Mucosa of rectum (tissue), 2 donors: ENCODE results near the gene FZD7.

ENCODE experiments used
- H3K27ac ChIP-seq, 2 donors: one replicate each; pipeline ENCODE4 v1.7.0; 2013; ENCODE audit warnings: inconsistent platforms in 2 of 2, low read depth in 2 of 2, low read length in 2 of 2
- H3K27me3 ChIP-seq, 2 donors: one replicate each; pipeline ENCODE4 v1.7.0; 2013; ENCODE audit warnings: low read length in 2 of 2; ENCODE audit not compliant: control insufficient read depth in 2 of 2, insufficient read depth in 2 of 2
- H3K36me3 ChIP-seq, 2 donors: one replicate each; pipeline ENCODE4 v1.7.0; 2013; ENCODE audit warnings: low read length in 2 of 2; ENCODE audit not compliant: control insufficient read depth in 2 of 2, insufficient read depth in 2 of 2
- H3K4me1 ChIP-seq, 2 donors: one replicate each; pipeline ENCODE4 v1.7.0; 2013; ENCODE audit warnings: low read length in 2 of 2, mild to moderate bottlenecking in 1 of 2; ENCODE audit not compliant: control insufficient read depth in 2 of 2, insufficient read depth in 2 of 2
- H3K4me3 ChIP-seq, 2 donors: one replicate each; pipeline ENCODE4 v1.7.0; 2013; ENCODE audit warnings: low read length in 2 of 2
- H3K9ac ChIP-seq, 2 donors: one replicate each; pipeline ENCODE4 v1.7.0; 2013; ENCODE audit warnings: low read length in 2 of 2, low read depth in 1 of 2, mild to moderate bottlenecking in 1 of 2
- H3K9me3 ChIP-seq, 2 donors: one replicate each; pipeline ENCODE4 v1.7.0; 2013; ENCODE audit warnings: low read length in 2 of 2; ENCODE audit not compliant: control insufficient read depth in 2 of 2
- donor health status: healthy.
- donor health status: Normal muscosa, but diverticular disease.

Gene FZD7

GRCh38 chr2:202009581-202009980 is 24.1 kb upstream of the FZD7 start:
- Histone ChIP-seq H3K4me1 (no peaks in the 10 kb centered on the region), H3K4me3 (no peak overlapping the region), H3K27me3 (no peaks in the 10 kb centered on the region), H3K27ac (no peak overlapping the region), H3K9me3 (no peaks in the 10 kb centered on the region), H3K36me3 (no peaks in the 10 kb centered on the region), H3K9ac (no peak overlapping the region)

DNA sequence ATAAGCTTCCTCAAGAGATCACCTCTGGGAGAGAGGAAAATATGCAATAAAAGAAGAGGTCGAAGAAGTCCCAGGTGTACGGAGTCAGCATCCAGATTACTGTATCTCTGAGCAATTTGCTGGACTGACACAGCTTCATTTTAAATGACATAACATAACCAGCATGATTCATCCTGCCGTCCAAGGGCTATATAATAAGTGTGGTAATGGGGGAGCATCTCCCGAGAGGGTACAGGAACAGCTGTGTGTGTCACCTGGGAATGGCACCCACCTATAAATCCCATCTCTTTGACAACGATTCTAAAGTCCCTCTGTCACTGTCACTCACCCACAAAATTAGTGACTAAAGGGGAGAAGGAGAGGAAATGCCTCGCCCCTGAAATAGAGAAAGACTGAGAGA is 19.3 kb upstream of the FZD7 start:
- Histone ChIP-seq H3K27ac (no peak overlapping the region), H3K4me3 (no peak overlapping the region)

DNA sequence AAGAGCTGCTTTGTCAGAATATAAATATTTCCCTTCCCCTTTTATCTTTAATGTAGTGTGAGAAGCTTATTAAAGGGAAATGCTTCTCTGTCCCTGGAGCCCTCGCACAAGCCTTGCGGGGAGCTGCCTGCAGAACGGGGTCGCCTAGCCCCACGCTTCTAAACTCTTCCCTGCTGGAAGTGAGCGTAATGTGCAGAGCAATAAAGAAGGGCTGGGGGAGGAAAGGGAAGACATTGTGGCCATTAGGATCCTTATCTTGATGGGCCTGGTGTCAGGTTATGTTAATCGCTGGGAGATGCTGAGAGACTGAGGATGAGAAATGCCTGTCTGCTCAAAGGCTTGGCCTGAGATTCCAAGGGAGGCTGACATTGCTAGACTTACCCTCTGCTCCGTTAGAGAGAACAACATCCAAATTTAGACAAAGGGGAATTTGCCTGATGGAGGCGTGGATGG is 18.9 kb upstream of the FZD7 start:
- no peak overlapping the region for H3K4me3 ChIP-seq
- no peaks in the 10 kb centered on the region for H3K4me1 ChIP-seq
- H3K27me3 ChIP-seq: no peaks in the 10 kb centered on the region
- no peak overlapping the region for H3K9ac ChIP-seq
- H3K9me3 ChIP-seq: no peaks in the 10 kb centered on the region
- H3K36me3 ChIP-seq: no peaks in the 10 kb centered on the region
- H3K27ac ChIP-seq: no peak overlapping the region

More for the DNA sequence above, 19.3 kb upstream of the FZD7 start:
- Histone ChIP-seq H3K9me3 (no peaks in the 10 kb centered on the region), H3K36me3 (no peaks in the 10 kb centered on the region), H3K4me1 (no peaks in the 10 kb centered on the region), H3K9ac (no peak overlapping the region), H3K27me3 (no peaks in the 10 kb centered on the region)

DNA sequence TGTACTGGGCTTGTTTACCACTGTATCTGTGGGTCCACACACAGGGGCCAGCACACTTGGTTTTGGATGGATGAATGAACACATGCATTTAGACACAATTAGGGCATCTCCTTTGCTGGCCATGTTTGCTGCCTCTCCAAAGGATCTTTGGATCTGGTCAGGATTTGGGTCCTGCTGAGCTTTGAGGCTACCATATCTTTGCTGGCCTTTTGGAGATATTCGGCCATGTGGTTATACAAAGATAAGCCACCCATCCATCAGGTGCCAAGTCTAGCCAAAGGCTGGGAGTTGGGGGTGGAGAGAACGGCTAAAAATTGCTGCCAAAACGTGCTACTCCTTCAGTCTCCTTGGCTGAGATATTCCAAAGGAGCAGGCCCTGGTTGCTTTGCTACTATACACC is 18.2 kb upstream of the FZD7 start:
- H3K4me1 ChIP-seq: no peaks in the 10 kb centered on the region
- H3K27ac ChIP-seq: no peak overlapping the region
- H3K36me3 ChIP-seq: no peaks in the 10 kb centered on the region
- H3K9ac ChIP-seq: no peak overlapping the region
- no peak overlapping the region for H3K4me3 ChIP-seq
- no peaks in the 10 kb centered on the region for H3K9me3 ChIP-seq
- no peaks in the 10 kb centered on the region for H3K27me3 ChIP-seq

DNA sequence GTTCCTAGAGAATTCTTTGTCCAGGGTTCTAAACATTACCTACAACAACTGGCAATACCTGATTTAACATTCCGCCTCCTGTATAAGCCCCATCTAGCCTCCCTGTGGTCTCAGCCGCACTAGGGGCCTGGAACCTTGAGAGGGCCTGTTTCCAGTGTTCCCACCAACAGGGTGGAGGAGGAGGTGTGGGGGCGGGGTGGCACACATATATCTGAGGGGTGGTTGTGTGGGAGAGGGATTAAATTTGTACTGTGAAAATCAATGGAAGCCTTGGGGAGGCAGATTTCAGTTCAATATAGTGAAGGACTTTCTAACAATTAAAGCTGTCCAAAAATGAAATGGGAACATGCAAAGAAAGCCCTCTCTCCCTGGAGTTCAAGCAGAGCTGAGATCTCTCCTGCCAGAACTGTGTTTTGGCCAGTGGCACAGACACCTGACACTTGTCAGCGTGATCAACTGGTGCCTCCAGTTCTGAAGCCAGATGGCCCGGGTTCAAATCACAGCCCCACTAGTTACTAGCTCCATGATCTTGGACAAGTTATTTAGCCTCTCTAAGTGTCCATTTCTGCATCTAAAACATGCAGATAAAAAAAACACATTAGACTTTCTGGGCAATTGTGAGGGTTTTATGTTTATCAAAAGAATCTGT is 17.0 kb upstream of the FZD7 start:
- Histone ChIP-seq H3K27ac (no peak overlapping the region), H3K9ac (no peak overlapping the region), H3K4me3 (no peak overlapping the region), H3K9me3 (no peaks in the 10 kb centered on the region), H3K4me1 (no peaks in the 10 kb centered on the region), H3K27me3 (no peaks in the 10 kb centered on the region), H3K36me3 (no peaks in the 10 kb centered on the region)

GRCh38 chr2:202017940-202018339 is 15.7 kb upstream of the FZD7 start:
- Histone ChIP-seq H3K27me3 (no peaks in the 10 kb centered on the region), H3K27ac (no peak overlapping the region), H3K9ac (no peak overlapping the region)

DNA sequence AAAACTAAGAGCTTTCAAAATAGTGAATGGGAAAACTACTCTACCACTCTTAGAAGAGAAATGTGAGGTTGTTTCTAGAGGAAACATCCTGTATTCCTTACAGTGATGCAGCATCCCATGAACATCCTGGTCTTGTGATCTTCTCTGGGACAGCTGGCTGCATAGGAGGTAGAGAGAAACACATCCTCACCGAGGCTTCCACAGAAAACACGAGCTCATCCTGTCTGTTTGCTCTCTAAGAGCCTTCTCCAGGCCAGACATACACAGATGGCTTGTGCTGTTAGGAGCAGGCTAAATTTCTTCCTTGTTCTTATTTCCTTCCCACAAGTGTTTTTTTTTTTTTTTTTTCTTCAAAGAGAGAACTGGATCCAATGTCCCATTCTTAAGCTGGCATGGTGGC is 14.7 kb upstream of the FZD7 start:
- H3K27ac ChIP-seq: no peak overlapping the region

More at GRCh38 chr2:202017940-202018339, 15.7 kb upstream of the FZD7 start:
- Histone ChIP-seq H3K9me3 (no peaks in the 10 kb centered on the region), H3K4me3 (no peak overlapping the region), H3K36me3 (no peaks in the 10 kb centered on the region), H3K4me1 (no peaks in the 10 kb centered on the region)

DNA sequence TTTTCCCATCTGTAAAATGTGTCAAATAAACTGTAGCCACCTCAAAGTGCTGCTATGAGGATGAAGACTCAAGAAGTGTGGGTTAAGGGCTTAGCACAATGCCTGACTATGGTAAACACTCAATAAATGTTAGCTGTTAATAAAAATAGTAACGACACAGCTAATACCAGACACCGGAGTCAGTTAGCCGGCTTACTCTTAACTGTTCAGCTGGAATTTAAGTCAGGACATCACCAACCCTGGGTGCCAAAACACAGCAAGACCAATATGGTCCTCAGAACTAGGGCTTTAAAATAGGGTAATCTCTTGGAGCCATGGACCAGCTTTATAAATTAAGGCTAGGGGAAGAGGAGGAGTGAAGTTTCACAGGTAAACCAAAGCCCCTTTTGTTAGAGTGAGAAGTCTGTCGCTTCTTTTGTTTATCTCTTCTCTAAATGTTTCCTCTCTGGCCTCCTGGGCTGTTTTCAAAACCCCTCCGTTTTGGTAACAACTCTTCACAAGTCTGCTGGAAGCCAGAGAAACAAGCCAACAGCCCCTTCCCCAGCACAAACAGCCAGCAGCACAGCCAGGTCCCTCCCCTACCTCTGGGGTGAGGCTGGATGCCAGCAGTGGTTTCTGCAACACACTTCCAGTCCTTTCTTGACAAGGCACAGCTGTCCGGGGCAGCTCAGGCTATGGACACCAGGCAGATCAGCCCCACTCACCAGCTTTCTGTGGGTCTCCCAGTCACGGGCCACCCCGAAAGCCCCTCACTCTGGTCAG is 13.8 kb upstream of the FZD7 start:
- Histone ChIP-seq H3K4me1 (no peaks in the 10 kb centered on the region), H3K4me3 (no peak overlapping the region), H3K9ac (no peak overlapping the region), H3K27ac (no peak overlapping the region), H3K9me3 (no peaks in the 10 kb centered on the region), H3K27me3 (no peaks in the 10 kb centered on the region), H3K36me3 (no peaks in the 10 kb centered on the region)

More for the DNA sequence above, 14.7 kb upstream of the FZD7 start:
- H3K4me3 ChIP-seq: no peak overlapping the region
- H3K9ac ChIP-seq: no peak overlapping the region
- H3K4me1 ChIP-seq: no peaks in the 10 kb centered on the region
- no peaks in the 10 kb centered on the region for H3K9me3 ChIP-seq
- H3K27me3 ChIP-seq: no peaks in the 10 kb centered on the region
- H3K36me3 ChIP-seq: no peaks in the 10 kb centered on the region

GRCh38 chr2:202022755-202023154 is 10.9 kb upstream of the FZD7 start:
- Histone ChIP-seq H3K4me1 (no peaks in the 10 kb centered on the region), H3K27me3 (no peaks in the 10 kb centered on the region), H3K27ac (no peak overlapping the region), H3K9ac (no peak overlapping the region), H3K36me3 (no peaks in the 10 kb centered on the region), H3K4me3 (no peak overlapping the region), H3K9me3 (no peaks in the 10 kb centered on the region)

DNA sequence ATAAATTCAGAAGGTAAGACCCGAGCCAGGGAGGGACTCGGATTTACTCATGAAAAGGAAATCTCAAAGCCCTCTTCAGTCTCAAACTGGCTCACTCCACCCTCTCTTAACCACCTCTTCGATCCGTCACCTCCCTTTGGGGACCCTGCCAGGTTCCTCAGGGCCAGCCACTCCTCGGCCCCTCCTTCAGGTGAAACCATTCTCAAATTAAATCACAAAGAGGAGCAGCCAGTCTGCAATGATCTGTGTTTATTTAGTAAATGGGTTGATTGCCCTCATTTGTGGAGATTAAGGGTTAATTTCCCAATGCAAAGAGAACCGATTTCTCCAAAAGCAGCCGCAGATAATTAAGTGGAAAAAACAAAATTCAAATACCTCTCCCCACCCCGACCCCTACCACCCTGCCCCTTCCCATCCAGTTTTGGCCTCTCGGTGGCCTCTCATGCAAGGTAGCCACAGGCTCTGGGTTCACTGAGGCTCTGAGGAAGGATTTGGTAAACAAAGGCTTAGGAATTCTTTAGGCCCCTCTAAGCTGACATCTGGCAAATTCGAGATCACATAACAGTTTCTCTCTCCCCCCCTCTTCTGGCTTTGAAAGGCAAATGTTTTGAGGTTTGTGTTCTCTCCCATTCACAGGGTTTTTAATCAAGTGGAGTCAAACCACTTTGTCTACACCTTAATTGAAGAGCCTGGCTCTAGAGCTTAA is 10.3 kb upstream of the FZD7 start:
- H3K9ac ChIP-seq: no peak overlapping the region
- no peaks in the 10 kb centered on the region for H3K9me3 ChIP-seq
- H3K27me3 ChIP-seq: no peaks in the 10 kb centered on the region
- H3K27ac ChIP-seq: no peak overlapping the region
- no peaks in the 10 kb centered on the region for H3K4me1 ChIP-seq
- no peaks in the 10 kb centered on the region for H3K36me3 ChIP-seq
- H3K4me3 ChIP-seq: no peak overlapping the region
